GM13976 (cell line): ENCODE data around the gene ACE.
"Not testable (repeated sequence)": the region's sequence is repeated elsewhere in the genome, so short reads cannot be mapped to it uniquely, and the experiment has no call there.

Experiments used
- DNase-seq: peaks from one replicate; pipeline ENCODE4 v3.0.0; 2012; ENCODE audit warnings: low spot score
- in situ Hi-C: fragments of 300-500 bp; cut with MboI; formaldehyde crosslinking; loops from one replicate; pipeline ENCODE4 v1.12.0; 2022; ENCODE audit warnings: low sequenced_read_pairs, mixed read lengths, inconsistent platforms; ENCODE audit not compliant: unreplicated experiment
- TF ChIP-seq, protein P1 (sequence below): IDR thresholded peaks from 2 replicates; pipeline ENCODE4 v1.5.1; 2012; ENCODE audit warnings: borderline replicate concordance, mild to moderate bottlenecking; ENCODE audit not compliant: insufficient read depth; ENCODE audit errors: extremely low read depth, missing control alignments, control extremely low read depth

The ACE gene

DNA sequence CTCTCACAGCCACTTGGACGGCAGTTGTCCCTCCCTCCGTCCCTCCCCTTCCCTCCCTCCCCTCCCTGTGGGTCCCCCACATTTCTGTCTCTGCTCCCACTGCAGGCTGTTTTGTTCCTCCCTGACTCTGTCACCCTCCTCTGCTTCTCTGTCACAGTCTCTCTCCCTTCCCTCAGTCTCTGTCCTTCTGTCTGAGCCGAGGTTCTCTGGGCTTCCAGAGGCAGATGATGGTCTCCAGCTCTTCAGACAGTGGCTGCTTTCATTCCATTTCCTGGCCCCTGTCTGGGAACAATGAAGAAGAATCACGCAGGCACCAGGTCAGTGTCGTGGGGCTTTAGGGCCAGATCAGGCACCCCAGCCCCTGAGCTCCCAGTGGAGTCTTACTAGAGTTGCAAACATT, 21.9 kb upstream of the ACE start:
- in situ Hi-C loops = no loop called here
- TF ChIP-seq, protein P1, sequence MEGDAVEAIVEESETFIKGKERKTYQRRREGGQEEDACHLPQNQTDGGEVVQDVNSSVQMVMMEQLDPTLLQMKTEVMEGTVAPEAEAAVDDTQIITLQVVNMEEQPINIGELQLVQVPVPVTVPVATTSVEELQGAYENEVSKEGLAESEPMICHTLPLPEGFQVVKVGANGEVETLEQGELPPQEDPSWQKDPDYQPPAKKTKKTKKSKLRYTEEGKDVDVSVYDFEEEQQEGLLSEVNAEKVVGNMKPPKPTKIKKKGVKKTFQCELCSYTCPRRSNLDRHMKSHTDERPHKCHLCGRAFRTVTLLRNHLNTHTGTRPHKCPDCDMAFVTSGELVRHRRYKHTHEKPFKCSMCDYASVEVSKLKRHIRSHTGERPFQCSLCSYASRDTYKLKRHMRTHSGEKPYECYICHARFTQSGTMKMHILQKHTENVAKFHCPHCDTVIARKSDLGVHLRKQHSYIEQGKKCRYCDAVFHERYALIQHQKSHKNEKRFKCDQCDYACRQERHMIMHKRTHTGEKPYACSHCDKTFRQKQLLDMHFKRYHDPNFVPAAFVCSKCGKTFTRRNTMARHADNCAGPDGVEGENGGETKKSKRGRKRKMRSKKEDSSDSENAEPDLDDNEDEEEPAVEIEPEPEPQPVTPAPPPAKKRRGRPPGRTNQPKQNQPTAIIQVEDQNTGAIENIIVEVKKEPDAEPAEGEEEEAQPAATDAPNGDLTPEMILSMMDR = no peak
- no peak for DNase-seq

DNA sequence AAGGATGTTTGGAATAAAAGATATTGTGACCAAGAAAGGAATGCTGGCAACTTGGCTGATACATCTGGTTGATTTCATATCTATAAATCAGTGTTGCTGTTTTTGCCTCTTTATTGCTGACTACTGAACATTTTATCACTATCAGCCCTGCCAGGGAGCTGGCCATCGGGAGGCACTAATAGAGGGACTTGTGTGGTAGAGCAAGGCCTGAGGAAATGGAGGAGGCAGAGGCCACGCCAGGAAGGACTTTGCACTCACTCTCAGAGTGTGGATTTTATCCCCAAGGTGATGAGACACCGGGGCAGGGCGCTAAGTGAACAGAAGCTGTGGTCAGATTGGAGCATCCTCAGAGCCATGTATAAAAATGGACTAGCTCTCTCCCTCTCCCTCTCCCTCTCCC, 21.4 kb upstream of the ACE start:
- in situ Hi-C loops = no loop called here
- TF ChIP-seq, protein P1 = no peak
- no peak for DNase-seq

DNA sequence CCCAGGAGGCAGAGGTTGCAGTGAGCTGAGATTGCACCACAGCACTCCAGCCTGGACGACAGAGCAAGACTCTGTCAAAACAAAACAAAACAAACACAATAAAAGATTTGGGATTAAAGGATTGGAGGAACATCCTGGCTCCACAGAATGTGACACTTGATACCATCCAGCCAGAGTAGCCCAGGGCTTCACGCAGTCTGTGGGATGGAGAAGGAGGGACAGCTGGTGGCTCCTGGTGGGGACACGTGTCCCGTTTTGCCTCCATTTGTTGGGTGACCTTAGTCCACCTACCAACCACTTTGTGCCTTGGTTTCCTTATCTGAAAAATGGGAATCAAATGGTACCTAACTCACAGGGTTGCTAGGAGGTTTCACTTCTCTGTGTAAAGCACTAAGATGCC, 18.4 kb upstream of the ACE start:
- TF ChIP-seq, protein P1 = no peak
- no peak for DNase-seq
- in situ Hi-C loops = no loop called here

DNA sequence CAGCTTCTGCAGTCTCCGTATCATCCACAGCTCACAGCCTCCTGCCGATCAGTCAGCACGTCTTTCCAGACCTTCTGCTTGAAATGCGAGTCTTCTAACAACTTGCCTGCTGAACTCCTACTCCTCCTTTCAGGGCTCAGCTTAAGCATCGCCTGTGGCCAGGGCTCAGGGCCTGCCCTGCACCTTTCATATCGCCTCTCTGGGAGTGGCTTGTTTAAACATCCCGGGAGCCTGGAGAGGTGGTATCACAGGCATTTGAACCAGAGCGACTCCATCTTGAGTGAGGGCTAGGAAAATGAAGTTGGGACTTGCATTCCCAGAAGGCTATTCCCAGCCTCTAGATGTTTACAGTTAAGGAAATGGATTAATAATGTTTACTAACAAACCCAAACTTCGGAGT, 16.8 kb upstream of the ACE start:
- in situ Hi-C loops = no loop called here
- DNase-seq = no peak
- TF ChIP-seq, protein P1 = no peak

DNA sequence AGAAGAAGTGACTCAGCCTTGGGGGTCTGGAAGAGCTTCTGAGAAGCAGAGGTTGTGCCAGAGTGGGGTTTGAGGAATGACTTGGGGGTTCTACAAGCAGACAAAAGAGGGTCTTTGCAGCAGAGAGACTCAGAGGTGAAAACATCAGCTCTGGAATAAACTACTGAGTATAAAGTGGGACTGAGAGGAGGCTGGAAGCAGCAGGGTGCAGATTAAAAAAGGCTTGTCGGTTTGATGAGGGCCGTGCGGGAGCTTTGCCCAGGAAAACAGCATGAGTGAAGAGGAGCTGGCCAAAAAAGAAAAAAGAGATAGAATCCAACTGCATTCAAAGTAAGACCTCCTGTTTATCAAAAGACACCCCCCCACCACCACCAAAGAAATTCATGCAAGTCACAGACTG, 13.1 kb upstream of the ACE start:
- in situ Hi-C loops = no loop called here
- TF ChIP-seq, protein P1 = no peak
- DNase-seq = no peak

DNA sequence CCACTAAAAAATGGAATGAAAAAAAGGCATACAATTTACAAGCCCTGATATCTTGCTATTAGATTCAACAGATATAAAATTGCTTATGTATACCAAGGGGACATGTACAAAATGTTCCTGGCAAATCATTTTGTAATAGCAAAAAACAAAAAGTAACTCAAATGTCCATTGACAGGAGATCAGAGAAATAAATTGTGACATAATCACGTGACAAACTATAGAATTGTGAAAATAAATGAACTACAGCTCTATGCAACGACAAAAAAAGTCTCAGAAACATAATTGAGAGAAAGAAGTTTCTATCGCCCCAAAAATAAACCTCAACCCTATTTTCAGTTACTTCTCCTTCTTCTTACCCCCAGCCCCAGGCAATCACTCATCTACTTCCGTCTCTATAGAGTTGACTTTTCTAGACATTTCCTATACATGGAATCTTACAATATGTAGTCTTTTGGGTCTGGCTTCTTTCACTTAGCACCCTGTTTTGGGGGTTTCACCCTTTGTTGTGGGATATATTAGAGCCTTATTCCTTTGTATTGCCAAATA, 12.1 kb upstream of the ACE start:
- TF ChIP-seq, protein P1 = no peak
- no peak for DNase-seq
- in situ Hi-C loops = no loop called here

DNA sequence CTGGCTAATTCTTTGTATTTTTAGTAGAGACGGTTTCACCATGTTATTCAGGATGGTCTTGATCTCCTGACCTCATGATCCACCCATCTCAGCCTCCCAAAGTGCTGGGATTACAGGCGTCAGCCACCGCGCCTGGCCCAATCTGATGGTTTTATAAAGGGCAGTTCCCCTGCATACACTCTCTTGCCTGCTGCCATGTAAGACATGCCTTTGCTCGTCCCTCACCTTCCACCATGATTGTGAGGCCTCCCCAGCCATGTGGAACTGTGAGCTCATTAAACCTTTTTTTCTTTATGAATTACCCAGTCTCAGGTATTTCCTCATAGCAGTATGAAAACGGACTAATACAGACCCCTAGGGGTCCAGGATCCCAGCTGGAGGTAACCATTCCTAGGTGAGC, 8.8 kb upstream of the ACE start:
- in situ Hi-C loops, DNase-seq: not testable (repeated sequence)
